Effector CD4-positive, alpha-beta T cell (primary cell): ENCODE measurements around the gene PLPPR2.
"Not testable (repeated sequence)": the region's sequence is repeated elsewhere in the genome, so short reads cannot be mapped to it uniquely, and the experiment has no call there.

Experiments used
- DNase-seq: peaks from one replicate; pipeline ENCODE4 v3.0.0-alpha.2; 2020

The PLPPR2 gene

GRCh38 chr19:11404588-11405222 lies 49.5 kb downstream of the PLPPR2 start:
- no peak for DNase-seq

- DNase-seq: no peak
Measured at GRCh38 chr19:11405846-11406643, 50.8 kb downstream of the PLPPR2 start.

GRCh38 chr19:11406703-11407236 lies 51.5 kb downstream of the PLPPR2 start:
- DNase-seq: not testable (repeated sequence)

DNA sequence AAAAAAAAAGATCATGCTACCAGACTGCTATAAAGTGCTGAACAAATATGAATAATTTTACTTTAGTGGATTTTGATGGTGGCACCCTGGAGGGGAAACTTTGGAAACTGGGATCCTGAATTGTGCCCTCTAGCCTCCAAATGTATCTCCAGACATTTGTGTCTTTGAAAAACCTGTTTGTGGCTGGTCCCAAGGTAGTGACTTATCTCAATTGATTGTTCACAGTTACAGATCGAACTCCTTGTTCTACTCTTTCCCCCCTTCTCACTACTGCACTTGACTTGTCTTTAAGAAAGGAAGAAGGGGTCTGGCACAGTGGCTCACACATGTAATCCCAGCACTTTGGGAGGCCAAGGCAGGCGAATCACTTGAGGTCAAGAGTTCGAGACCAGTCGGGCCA lies 53.4 kb downstream of the PLPPR2 start:
- DNase-seq: no peak

GRCh38 chr19:11410682-11411081 lies 55.5 kb downstream of the PLPPR2 start:
- DNase-seq: no peak

GRCh38 chr19:11414544-11414943 lies 59.3 kb downstream of the PLPPR2 start:
- no peak for DNase-seq
